WTC11 (cell line): ENCODE data around the gene AKAP6. TPM values are rescaled to one million over a fixed set of nuclear protein-coding genes. Genes with fewer than 3 reads are reported as not detected.

Experiments used
- ATAC-seq: fragments of 200-7000 bp; cut with Tn5 transposase; 2 replicates; pipeline ENCODE4 v1.10.0; 2021; ENCODE audit warnings: mild to moderate bottlenecking, moderate library complexity
- CTCF ChIA-PET: fragments of 300-600 bp; sonication (Branson Sonifier 250); formaldehyde crosslinking; loops from one replicate; lab custom pipeline; 2021; ENCODE audit warnings: antibody characterized with exemption; lab: Charles Lee
- POLR2A ChIA-PET: fragments of 350-600 bp; sonication (Branson Sonifier 250); formaldehyde crosslinking; loops from one replicate; lab custom pipeline; 2021; ENCODE audit warnings: antibody characterized with exemption; lab: Charles Lee
- DNase-seq: peaks from one replicate; pipeline ENCODE4 v3.0.0; 2021; ENCODE audit warnings: low spot score
- H3K27ac Mint-ChIP-seq: 2 replicates; pipeline ENCODE4 v1.8.0; 2021; ENCODE audit warnings: mixed read lengths
- H3K27me3 Mint-ChIP-seq: 2 replicates; pipeline ENCODE4 v1.8.0; 2021; ENCODE audit warnings: low read depth, mild to moderate bottlenecking, moderate library complexity, mixed read lengths
- H3K36me3 Mint-ChIP-seq: 2 replicates; pipeline ENCODE4 v1.8.0; 2021; ENCODE audit warnings: mixed read lengths
- H3K4me1 Mint-ChIP-seq: 2 replicates; pipeline ENCODE4 v1.8.0; 2022; ENCODE audit warnings: mixed read lengths
- H3K4me3 Mint-ChIP-seq: 2 replicates; pipeline ENCODE4 v1.8.0; 2021; ENCODE audit warnings: mild to moderate bottlenecking, moderate library complexity, mixed read lengths
- H3K9me3 Mint-ChIP-seq: 2 replicates; pipeline ENCODE4 v1.8.0; 2021; ENCODE audit warnings: mixed read lengths
- ATF3 ChIP-seq: sonication (generic); formaldehyde crosslinking; conservative IDR thresholded peaks from 2 replicates; pipeline ENCODE4 v1.8.1; 2022; ENCODE audit warnings: mild to moderate bottlenecking, missing genetic modification reagents
- CREB1 ChIP-seq: sonication (generic); formaldehyde crosslinking; IDR thresholded peaks from 2 replicates; pipeline ENCODE4 v1.8.0; 2023; ENCODE audit warnings: mild to moderate bottlenecking, missing genetic modification reagents
- CTCF ChIP-seq: fragments of 200-600 bp; IDR thresholded peaks from 2 replicates; pipeline ENCODE4 v1.8.0; 2022; ENCODE audit warnings: antibody characterized with exemption
- E2F1 ChIP-seq: sonication (generic); formaldehyde crosslinking; IDR thresholded peaks from 2 replicates; pipeline ENCODE4 v1.8.0; 2022; ENCODE audit warnings: mild to moderate bottlenecking, missing genetic modification reagents
- EMX1 ChIP-seq: fragments of 250-450 bp; sonication (Bioruptor Pico); IDR thresholded peaks from 2 replicates; pipeline ENCODE4 v1.8.0; 2021; ENCODE audit warnings: mild to moderate bottlenecking
- FOXJ3 ChIP-seq: sonication (generic); formaldehyde crosslinking; IDR thresholded peaks from 2 replicates; pipeline ENCODE4 v1.9.0; 2021; ENCODE audit warnings: missing genetic modification reagents, mild to moderate bottlenecking, borderline replicate concordance
- FOXK1 ChIP-seq: sonication (generic); formaldehyde crosslinking; IDR thresholded peaks from 2 replicates; pipeline ENCODE4 v1.8.0; 2022; ENCODE audit warnings: mild to moderate bottlenecking, moderate library complexity, missing genetic modification reagents
- GRHL2 ChIP-seq: fragments of 250-450 bp; sonication (Bioruptor Pico); IDR thresholded peaks from 2 replicates; pipeline ENCODE4 v1.8.0; 2022; ENCODE audit warnings: mild to moderate bottlenecking, moderate library complexity; ENCODE audit not compliant: insufficient replicate concordance, severe bottlenecking
- IRF2 ChIP-seq: sonication (generic); formaldehyde crosslinking; IDR thresholded peaks from 2 replicates; pipeline ENCODE4 v1.8.0; 2022; ENCODE audit warnings: low read depth, missing genetic modification reagents, borderline replicate concordance
- MAX ChIP-seq: sonication (generic); formaldehyde crosslinking; IDR thresholded peaks from 2 replicates; pipeline ENCODE4 v1.8.0; 2022; ENCODE audit warnings: mild to moderate bottlenecking, missing genetic modification reagents
- NFYB ChIP-seq: sonication (generic); formaldehyde crosslinking; conservative IDR thresholded peaks from 2 replicates; pipeline ENCODE4 v1.8.0; 2022; ENCODE audit warnings: low read depth, missing genetic modification reagents
- RORB ChIP-seq: fragments of 250-450 bp; sonication (Bioruptor Pico); IDR thresholded peaks from 2 replicates; pipeline ENCODE4 v1.9.0; 2021; ENCODE audit warnings: mild to moderate bottlenecking
- SP1 ChIP-seq: sonication (generic); formaldehyde crosslinking; conservative IDR thresholded peaks from 2 replicates; pipeline ENCODE4 v1.8.1; 2022; ENCODE audit warnings: missing genetic modification reagents
- TP53 ChIP-seq: sonication (generic); formaldehyde crosslinking; IDR thresholded peaks from 2 replicates; pipeline ENCODE4 v1.8.1; 2023; ENCODE audit warnings: mild to moderate bottlenecking, missing genetic modification reagents
- ZNF232 ChIP-seq: sonication (generic); formaldehyde crosslinking; IDR thresholded peaks from 2 replicates; pipeline ENCODE4 v1.8.0; 2022; ENCODE audit warnings: mild to moderate bottlenecking, missing genetic modification reagents
- ZNF281 ChIP-seq: sonication (generic); formaldehyde crosslinking; IDR thresholded peaks from 2 replicates; pipeline ENCODE4 v1.8.0; 2023; ENCODE audit warnings: mild to moderate bottlenecking, missing genetic modification reagents
- ZNF416 ChIP-seq: fragments of 250-450 bp; sonication (Bioruptor Pico); IDR thresholded peaks from 2 replicates; pipeline ENCODE4 v1.9.0; 2021; ENCODE audit warnings: mild to moderate bottlenecking, inconsistent platforms
- ZNF425 ChIP-seq: fragments of 250-450 bp; sonication (Bioruptor Pico); conservative IDR thresholded peaks from 2 replicates; pipeline ENCODE4 v1.9.0; 2021; ENCODE audit warnings: mild to moderate bottlenecking
- ZNF532 ChIP-seq: fragments of 250-450 bp; sonication (Bioruptor Pico); IDR thresholded peaks from 2 replicates; pipeline ENCODE4 v1.9.0; 2021; ENCODE audit warnings: mild to moderate bottlenecking, borderline replicate concordance
- total RNA-seq: library from RNA; stranded (reverse); gene quantifications from 3 replicates; pipeline ENCODE4 v1.2.3, GENCODE V29; 2021

The AKAP6 gene
- total RNA-seq, 1 experiment from 2014 or later, result 0.63 TPM

- no peaks in the 10 kb centered on the region for H3K36me3 Mint-ChIP-seq
- H3K4me3 Mint-ChIP-seq, result no peak overlapping the region
- H3K4me1 Mint-ChIP-seq, result no peaks in the 10 kb centered on the region
- H3K9me3 Mint-ChIP-seq, result no peaks in the 10 kb centered on the region
- ChIA-PET CTCF (no interaction called here), POLR2A (no interaction called here)
- ATAC-seq (no peak), DNase-seq (no peak)
- TF ChIP-seq RORB (CRISPR knock-in tag) (no peak), FOXK1 (CRISPR knock-in tag) (no peak), ZNF232 (no peak), ZNF532 (CRISPR knock-in tag) (no peak), ATF3 (CRISPR knock-in tag) (no peak), SP1 (CRISPR knock-in tag) (no peak), FOXJ3 (CRISPR knock-in tag) (no peak), ZNF425 (CRISPR knock-in tag) (no peak)
- H3K27ac Mint-ChIP-seq, result no peak overlapping the region
- no peaks in the 10 kb centered on the region for H3K27me3 Mint-ChIP-seq
Observed at GRCh38 chr14:32761381-32761968, 432.4 kb downstream of the AKAP6 start.

- no peak for ATAC-seq
- Mint-ChIP-seq H3K27ac (no peak overlapping the region), H3K4me3 (no peak overlapping the region), H3K27me3 (no peaks in the 10 kb centered on the region), H3K9me3 (no peaks in the 10 kb centered on the region), H3K36me3 (no peaks in the 10 kb centered on the region), H3K4me1 (no peaks in the 10 kb centered on the region)
- POLR2A ChIA-PET, result no interaction called here
- no peak for DNase-seq
- CTCF ChIA-PET, result no interaction called here
- TF ChIP-seq SP1 (CRISPR knock-in tag) (no peak), IRF2 (no peak), GRHL2 (CRISPR knock-in tag) (no peak), CREB1 (no peak), MAX (CRISPR knock-in tag) (no peak), E2F1 (no peak), ZNF281 (no peak), TP53 (CRISPR knock-in tag) (no peak), CTCF (no peak), NFYB (CRISPR knock-in tag) (no peak), ZNF416 (CRISPR knock-in tag) (no peak), ZNF425 (CRISPR knock-in tag) (no peak), EMX1 (CRISPR knock-in tag) (no peak)
Observed at GRCh38 chr14:32762886-32763285, 433.8 kb downstream of the AKAP6 start.
